Measurements from ENCODE around the gene MLN. TPM values are rescaled to one million over a fixed set of nuclear protein-coding genes. Genes with fewer than 3 reads are reported as not detected.

MLN gene
- not detected in 2 replicates for total RNA-seq (2014; rRNA removed; shearing (Covaris generic))
- not detected in 2 replicates for polyA plus RNA-seq (2016; fragmentation: Nextera tagmentation; extraction: Ambion mirVana)
- long read RNA-seq, result 0 reads

DNA sequence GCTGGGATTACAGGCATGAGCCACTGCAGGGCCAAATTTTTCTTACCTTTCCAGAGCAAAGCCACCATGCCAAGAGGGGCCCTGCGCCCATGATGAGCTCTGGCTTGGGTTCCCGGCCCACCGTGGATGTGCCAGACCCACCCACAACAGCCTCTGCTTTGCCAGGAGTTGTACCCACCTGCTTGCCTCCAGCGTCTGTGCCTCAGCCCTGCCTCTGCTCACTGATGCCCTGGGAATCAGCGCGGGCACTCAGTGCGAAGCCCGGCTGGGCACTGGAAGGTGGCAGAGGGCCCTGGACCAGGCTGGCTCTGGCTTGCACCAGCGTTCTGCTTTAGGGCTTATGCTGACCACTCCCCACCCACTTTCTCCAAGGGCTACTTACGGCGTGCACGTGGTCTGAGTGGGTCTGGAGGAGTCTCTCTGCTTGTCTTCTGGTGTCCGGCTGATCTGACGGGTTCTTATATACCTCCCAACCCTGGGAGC, at the start of gene MLN:
MLN (minus strand) TSS at position 433 of the 483 bp plus-strand sequence. CDS start 2,840 bp downstream, outside the sequence.
- Histone ChIP-seq H3F3A (replicated peaks; ENCODE audit: low read depth) (no peaks in the 10 kb centered on the region), H3K4me3 (no peak within 1 kb of the TSS), H4K20me1 (replicated peaks; ENCODE audit: insufficient read depth) (no peaks in the 10 kb centered on the region), H3K4me2 (no peak within 1 kb of the TSS), H3K9me2 (ENCODE audit: insufficient read depth) (no peaks in the 10 kb centered on the region), H2AFZ (peak within 1 kb of the TSS; percentile 33; the same call in 1 of the 2 replicates), H3K27ac (ENCODE audit: low read depth) (no peak within 1 kb of the TSS), H3K4me1 (ENCODE audit: insufficient read depth) (peaks cover 10% of the 10 kb centered on the region), H3K36me3 (ENCODE audit: insufficient read depth) (no peaks in the 10 kb centered on the region), H3K27me3 (ENCODE audit: insufficient read depth) (no peaks in the 10 kb centered on the region), H3K79me2 (replicated peaks; ENCODE audit: insufficient read depth) (no peaks in the 10 kb centered on the region)
- peaks cover 14% of the 10 kb centered on the region for H3K27me3 Mint-ChIP-seq (ENCODE audit: insufficient read depth, low read depth, poor library complexity)
- H3K36me3 Mint-ChIP-seq (ENCODE audit: low read depth), result no peaks in the 10 kb centered on the region
- no peak for DNase-seq (ENCODE audit: low spot score)
- no peaks in the 10 kb centered on the region for H3K9me3 Mint-ChIP-seq
- peaks cover 24% of the 10 kb centered on the region for H3K4me1 Mint-ChIP-seq
- ATAC-seq, result no peak
- TF ChIP-seq ZNF331 (CRISPR knock-in tag; IDR thresholded peaks at IDR 0.05; ENCODE audit: low read depth) (no peak), JUNB (IDR thresholded peaks at IDR 0.05; ENCODE audit: unreplicated experiment) (no peak), ZNF114 (CRISPR knock-in tag; IDR thresholded peaks at IDR 0.05) (no peak), STAT1 (IDR thresholded peaks at IDR 0.05; ENCODE audit: unreplicated experiment) (no peak), ZNF462 (CRISPR knock-in tag; IDR thresholded peaks at IDR 0.05) (no peak)
- TF ChIP-seq, protein P1, sequence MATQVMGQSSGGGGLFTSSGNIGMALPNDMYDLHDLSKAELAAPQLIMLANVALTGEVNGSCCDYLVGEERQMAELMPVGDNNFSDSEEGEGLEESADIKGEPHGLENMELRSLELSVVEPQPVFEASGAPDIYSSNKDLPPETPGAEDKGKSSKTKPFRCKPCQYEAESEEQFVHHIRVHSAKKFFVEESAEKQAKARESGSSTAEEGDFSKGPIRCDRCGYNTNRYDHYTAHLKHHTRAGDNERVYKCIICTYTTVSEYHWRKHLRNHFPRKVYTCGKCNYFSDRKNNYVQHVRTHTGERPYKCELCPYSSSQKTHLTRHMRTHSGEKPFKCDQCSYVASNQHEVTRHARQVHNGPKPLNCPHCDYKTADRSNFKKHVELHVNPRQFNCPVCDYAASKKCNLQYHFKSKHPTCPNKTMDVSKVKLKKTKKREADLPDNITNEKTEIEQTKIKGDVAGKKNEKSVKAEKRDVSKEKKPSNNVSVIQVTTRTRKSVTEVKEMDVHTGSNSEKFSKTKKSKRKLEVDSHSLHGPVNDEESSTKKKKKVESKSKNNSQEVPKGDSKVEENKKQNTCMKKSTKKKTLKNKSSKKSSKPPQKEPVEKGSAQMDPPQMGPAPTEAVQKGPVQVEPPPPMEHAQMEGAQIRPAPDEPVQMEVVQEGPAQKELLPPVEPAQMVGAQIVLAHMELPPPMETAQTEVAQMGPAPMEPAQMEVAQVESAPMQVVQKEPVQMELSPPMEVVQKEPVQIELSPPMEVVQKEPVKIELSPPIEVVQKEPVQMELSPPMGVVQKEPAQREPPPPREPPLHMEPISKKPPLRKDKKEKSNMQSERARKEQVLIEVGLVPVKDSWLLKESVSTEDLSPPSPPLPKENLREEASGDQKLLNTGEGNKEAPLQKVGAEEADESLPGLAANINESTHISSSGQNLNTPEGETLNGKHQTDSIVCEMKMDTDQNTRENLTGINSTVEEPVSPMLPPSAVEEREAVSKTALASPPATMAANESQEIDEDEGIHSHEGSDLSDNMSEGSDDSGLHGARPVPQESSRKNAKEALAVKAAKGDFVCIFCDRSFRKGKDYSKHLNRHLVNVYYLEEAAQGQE (IDR thresholded peaks at IDR 0.05; ENCODE audit: unreplicated experiment), result no peak
- no peak within 1 kb of the TSS for H3K4me3 Mint-ChIP-seq
- no peak within 1 kb of the TSS for H3K27ac Mint-ChIP-seq
